Tibial nerve (tissue), 4 donors: ENCODE data around the gene BRS3. TPM values are rescaled to one million over a fixed set of nuclear protein-coding genes. Genes with fewer than 3 reads are reported as not detected.

Experiments
- DNase-seq, 2 donors: peaks; one replicate each; pipeline ENCODE4 v3.0.0-alpha.2; 2019; ENCODE audit warnings: low spot score in 2 of 2
- H3K27ac ChIP-seq, 4 donors: fragments of 200-600 bp; sonication (generic) in 3 of 4; one replicate each; pipeline ENCODE4 v1.5.1; 2017 to 2019; ENCODE audit warnings: mild to moderate bottlenecking in 1 of 4
- H3K27me3 ChIP-seq, 2 donors: fragments of 200-600 bp; sonication (generic) in 1 of 2; one replicate each; pipeline versions ENCODE4 v1.5.1 to v1.6.0; 2017 to 2019
- H3K36me3 ChIP-seq, 3 donors: fragments of 200-600 bp; sonication (generic); one replicate each; pipeline ENCODE4 v1.5.1; 2018 to 2019
- H3K4me1 ChIP-seq, 4 donors: fragments of 200-600 bp; sonication (generic) in 3 of 4; one replicate each; pipeline ENCODE4 v1.5.1; 2017 to 2019
- H3K4me3 ChIP-seq, 4 donors: fragments of 200-600 bp; sonication (generic) in 3 of 4; one replicate each; pipeline ENCODE4 v1.5.1; 2017 to 2019; ENCODE audit warnings: mild to moderate bottlenecking in 1 of 4, moderate library complexity in 1 of 4
- H3K9me3 ChIP-seq, 4 donors: fragments of 200-600 bp; sonication (generic) in 3 of 4; one replicate each; pipeline ENCODE4 v1.5.1; 2017 to 2019
- EP300 ChIP-seq, 2 donors: sonication (generic); formaldehyde crosslinking; IDR thresholded peaks; one replicate each; pipeline ENCODE4 v1.6.1; 2017; ENCODE audit warnings: antibody characterized with exemption in 2 of 2, mild to moderate bottlenecking in 1 of 2
- POLR2A ChIP-seq, 2 donors: fragments of 450-650 bp; IDR thresholded peaks; one replicate each; pipeline ENCODE4 v1.6.1; 2017; ENCODE audit warnings: antibody characterized with exemption in 2 of 2, mild to moderate bottlenecking in 2 of 2, moderate library complexity in 2 of 2
- WGBS, 2 donors: methylation state at CpG; one replicate each; pipeline ENCODE4 v1.1.5; 2018; 5-methylcytosine and 5-hydroxymethylcytosine counted together
- total RNA-seq, 4 donors: library from RNA; depleted of rRNA; stranded (reverse); fragments of >200 nt; gene quantifications; one replicate each; pipeline ENCODE4 v1.1.0, GENCODE V29; 2016
- TF ChIP-seq, protein P1 (sequence below), 5 experiments: fragments of 200-600 bp in 3 of 5; fragments of 450-650 bp in 2 of 5; sonication (generic) in 3 of 5; IDR thresholded peaks; one replicate each; pipeline ENCODE4 v1.5.1; 2016 to 2019; ENCODE audit warnings: antibody characterized with exemption in 5 of 5, mild to moderate bottlenecking in 3 of 5, moderate library complexity in 2 of 5

The BRS3 gene
- total RNA-seq, 4 donors from 2014 or later, result not detected

DNA sequence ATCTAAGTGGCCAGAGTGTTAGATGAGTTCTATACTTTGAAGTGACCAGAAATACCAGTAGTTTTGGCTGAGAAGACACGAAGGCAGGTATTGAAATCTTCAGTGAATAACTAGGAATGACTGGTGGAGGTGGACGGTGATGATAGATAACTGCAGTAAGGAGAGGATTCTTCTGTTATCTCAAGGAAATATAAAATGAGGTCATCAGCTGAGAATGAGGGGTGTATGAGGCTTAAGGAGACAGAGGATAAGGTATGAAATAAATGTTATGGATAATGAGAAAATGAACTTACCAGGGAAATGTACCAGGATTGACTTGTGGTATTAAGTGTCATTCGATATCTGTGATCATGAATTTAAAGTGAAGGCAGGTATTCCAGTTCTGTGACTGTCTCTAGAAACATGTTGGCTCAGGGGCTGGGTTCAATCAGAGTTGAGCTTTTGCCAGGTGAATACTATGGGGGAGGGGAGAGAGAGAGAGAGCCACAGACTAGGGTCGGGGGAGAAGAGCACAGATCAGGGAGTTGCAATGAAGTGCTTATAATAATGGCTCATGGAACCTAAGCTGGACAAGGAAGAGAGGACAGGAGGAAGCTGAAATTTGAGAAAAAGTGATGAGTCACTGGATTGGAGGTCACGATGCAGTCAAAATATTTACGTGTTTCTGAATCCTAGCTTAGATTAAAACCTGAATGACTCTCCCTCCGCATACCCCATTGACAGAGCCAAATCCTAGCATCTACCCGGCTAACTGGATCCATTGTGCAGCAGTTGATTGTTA is 37.5 kb upstream of the BRS3 start:
- H3K9me3 ChIP-seq, result no peaks in the 10 kb centered on the region
- H3K4me1 ChIP-seq, result no peaks in the 10 kb centered on the region
- no peak for TF ChIP-seq EP300 (IDR thresholded peaks at IDR 0.05)
- no peak overlapping the region for H3K27ac ChIP-seq
- no peak overlapping the region for H3K4me3 ChIP-seq
- H3K27me3 ChIP-seq, result no peaks in the 10 kb centered on the region
- H3K36me3 ChIP-seq, result no peaks in the 10 kb centered on the region
- no peak for DNase-seq
- WGBS, 2 donors, result 67 to 78% methylated on average over 8 of the region's 8 CpGs

DNA sequence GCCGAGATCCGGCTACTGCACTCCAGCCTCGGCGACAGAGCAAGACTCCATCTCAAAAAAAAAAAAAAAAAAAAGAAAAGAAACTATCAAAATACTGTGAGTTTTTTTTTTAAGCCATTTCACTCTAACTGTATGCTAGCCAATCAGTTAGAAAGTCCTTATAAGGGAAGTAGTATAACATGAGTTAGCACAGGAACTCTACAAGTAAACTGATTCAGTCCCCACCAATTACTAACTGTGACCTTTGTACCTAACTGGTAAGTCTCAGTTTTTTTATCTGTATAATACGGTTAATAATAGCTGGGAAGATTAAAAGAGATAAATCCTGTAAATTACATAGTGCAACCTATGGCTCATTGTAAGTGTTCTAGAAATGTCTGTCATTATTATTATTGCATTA is 35.1 kb upstream of the BRS3 start:
- H3K4me1 ChIP-seq, result no peaks in the 10 kb centered on the region
- H3K27ac ChIP-seq, result no peak overlapping the region
- no peaks in the 10 kb centered on the region for H3K36me3 ChIP-seq
- 83 to 84% methylated on average over 5 of the region's 5 CpGs for WGBS, 2 donors
- no peaks in the 10 kb centered on the region for H3K27me3 ChIP-seq
- H3K4me3 ChIP-seq, result no peak overlapping the region
- H3K9me3 ChIP-seq, result no peaks in the 10 kb centered on the region
- no peak for DNase-seq
- TF ChIP-seq, protein P1, sequence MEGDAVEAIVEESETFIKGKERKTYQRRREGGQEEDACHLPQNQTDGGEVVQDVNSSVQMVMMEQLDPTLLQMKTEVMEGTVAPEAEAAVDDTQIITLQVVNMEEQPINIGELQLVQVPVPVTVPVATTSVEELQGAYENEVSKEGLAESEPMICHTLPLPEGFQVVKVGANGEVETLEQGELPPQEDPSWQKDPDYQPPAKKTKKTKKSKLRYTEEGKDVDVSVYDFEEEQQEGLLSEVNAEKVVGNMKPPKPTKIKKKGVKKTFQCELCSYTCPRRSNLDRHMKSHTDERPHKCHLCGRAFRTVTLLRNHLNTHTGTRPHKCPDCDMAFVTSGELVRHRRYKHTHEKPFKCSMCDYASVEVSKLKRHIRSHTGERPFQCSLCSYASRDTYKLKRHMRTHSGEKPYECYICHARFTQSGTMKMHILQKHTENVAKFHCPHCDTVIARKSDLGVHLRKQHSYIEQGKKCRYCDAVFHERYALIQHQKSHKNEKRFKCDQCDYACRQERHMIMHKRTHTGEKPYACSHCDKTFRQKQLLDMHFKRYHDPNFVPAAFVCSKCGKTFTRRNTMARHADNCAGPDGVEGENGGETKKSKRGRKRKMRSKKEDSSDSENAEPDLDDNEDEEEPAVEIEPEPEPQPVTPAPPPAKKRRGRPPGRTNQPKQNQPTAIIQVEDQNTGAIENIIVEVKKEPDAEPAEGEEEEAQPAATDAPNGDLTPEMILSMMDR (IDR thresholded peaks at IDR 0.05), result no peak
- TF ChIP-seq EP300 (IDR thresholded peaks at IDR 0.05) (no peak), POLR2A (IDR thresholded peaks at IDR 0.05) (no peak)

DNA sequence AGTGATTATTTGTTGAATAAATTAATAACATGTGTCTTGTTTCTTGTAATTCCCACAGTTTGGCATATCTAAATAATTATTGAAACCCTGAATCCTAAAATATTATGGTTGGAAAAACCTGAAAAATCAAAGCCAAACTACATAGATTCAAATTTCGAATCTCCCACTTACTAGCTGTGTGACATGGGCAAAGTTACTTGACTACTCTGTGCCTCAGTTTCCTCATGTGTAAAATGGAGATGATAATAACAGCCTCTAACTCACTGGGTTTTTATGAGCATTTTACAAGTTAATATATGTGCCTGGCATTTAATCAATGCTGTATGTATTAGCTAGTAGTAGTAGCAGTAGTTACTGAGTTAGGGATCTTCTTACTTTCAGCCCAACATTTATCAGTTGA is 34.6 kb upstream of the BRS3 start:
- WGBS, 2 donors, result 67 to 69% methylated on average over 1 of the region's 1 CpG
- no peak overlapping the region for H3K4me3 ChIP-seq
- H3K27ac ChIP-seq, result no peak overlapping the region
- H3K9me3 ChIP-seq, result no peaks in the 10 kb centered on the region
- TF ChIP-seq, protein P1 (IDR thresholded peaks at IDR 0.05), result no peak
- TF ChIP-seq EP300 (IDR thresholded peaks at IDR 0.05) (no peak), POLR2A (IDR thresholded peaks at IDR 0.05) (no peak)
- no peaks in the 10 kb centered on the region for H3K27me3 ChIP-seq
- no peaks in the 10 kb centered on the region for H3K4me1 ChIP-seq
- H3K36me3 ChIP-seq, result no peaks in the 10 kb centered on the region
- DNase-seq, result no peak

DNA sequence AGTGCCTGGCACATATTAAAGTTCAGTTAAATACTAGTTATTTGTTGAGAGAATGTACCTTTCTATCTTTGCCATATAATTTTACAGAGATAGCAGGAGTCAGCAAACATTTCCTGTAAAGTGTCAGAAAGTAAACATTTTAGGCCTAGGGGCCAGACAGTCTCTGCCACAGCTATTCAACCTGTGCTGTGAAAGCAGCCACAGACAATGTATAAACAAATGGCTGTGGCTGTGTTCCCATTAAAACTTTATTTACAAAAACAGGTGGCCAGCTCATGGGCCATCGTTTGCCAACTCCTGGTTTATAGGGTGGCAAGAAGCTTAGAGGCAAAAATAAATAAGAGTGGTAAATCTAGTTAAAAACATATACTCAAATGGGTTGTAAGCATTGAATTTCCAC is 34.0 kb upstream of the BRS3 start:
- DNase-seq, result no peak
- Histone ChIP-seq H3K9me3 (no peaks in the 10 kb centered on the region), H3K27me3 (no peaks in the 10 kb centered on the region), H3K4me1 (no peaks in the 10 kb centered on the region), H3K4me3 (no peak overlapping the region), H3K27ac (no peak overlapping the region), H3K36me3 (no peaks in the 10 kb centered on the region)
- TF ChIP-seq EP300 (IDR thresholded peaks at IDR 0.05) (no peak), POLR2A (IDR thresholded peaks at IDR 0.05) (no peak)
- TF ChIP-seq, protein P1 (IDR thresholded peaks at IDR 0.05), result no peak
- 56% methylated on average over 1 of the region's 1 CpG for WGBS, 2 donors

DNA sequence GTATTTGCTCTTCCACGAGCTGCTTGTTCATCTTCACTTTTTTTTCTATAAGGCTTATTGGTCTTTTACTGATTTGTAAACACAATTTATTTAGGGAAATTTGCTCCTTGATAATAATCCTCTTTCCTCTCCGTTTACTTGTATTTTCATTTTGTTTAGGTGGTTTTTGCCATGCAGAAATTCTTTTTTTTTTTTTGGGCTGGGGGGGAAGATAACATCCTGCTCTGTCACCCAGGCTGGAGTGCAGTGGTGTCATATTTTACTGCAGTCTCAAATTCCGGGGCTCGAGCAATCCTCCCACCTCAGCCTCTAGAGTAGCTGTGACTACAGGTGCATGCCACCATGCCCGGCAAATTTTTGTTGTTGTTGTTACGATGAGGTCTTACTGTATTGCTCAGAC is 31.6 kb upstream of the BRS3 start:
- Histone ChIP-seq H3K36me3 (no peaks in the 10 kb centered on the region), H3K27me3 (no peaks in the 10 kb centered on the region), H3K9me3 (no peaks in the 10 kb centered on the region), H3K4me1 (no peaks in the 10 kb centered on the region), H3K4me3 (no peak overlapping the region), H3K27ac (no peak overlapping the region)
- 73% methylated on average over 4 to 6 of the region's 6 CpGs for WGBS, 2 donors
- TF ChIP-seq POLR2A (IDR thresholded peaks at IDR 0.05) (no peak), EP300 (IDR thresholded peaks at IDR 0.05) (no peak)
- TF ChIP-seq, protein P1 (IDR thresholded peaks at IDR 0.05), result no peak
- no peak for DNase-seq
